GM19328 (cell line): ENCODE results near the gene SPX.

Experiments
- ATAC-seq: cut with Tn5 transposase; IDR thresholded peaks from one replicate; pipeline ENCODE4 v1.9.1; 2021; ENCODE audit warnings: mild to moderate bottlenecking, moderate library complexity; ENCODE audit not compliant: unreplicated experiment

SPX gene

DNA sequence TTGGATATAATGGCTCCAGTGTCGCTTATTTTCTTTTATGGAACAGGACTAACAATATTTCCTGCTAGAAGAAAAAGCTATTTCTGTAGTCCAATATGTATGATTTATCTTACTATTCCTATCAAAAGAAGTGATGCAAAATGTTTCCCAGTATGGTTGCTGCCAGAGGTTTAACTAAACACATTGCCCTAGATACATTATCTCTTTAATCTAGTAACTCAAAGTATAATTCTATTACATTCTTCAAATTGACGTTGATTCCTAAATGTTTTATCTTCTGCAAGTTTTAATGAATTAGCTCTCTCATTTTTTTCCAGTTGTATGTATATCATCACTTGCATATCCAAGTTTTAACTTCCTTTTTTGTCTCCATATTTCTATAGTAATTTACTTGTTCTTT, 50.3 kb downstream of the SPX start:
- no peak for ATAC-seq

DNA sequence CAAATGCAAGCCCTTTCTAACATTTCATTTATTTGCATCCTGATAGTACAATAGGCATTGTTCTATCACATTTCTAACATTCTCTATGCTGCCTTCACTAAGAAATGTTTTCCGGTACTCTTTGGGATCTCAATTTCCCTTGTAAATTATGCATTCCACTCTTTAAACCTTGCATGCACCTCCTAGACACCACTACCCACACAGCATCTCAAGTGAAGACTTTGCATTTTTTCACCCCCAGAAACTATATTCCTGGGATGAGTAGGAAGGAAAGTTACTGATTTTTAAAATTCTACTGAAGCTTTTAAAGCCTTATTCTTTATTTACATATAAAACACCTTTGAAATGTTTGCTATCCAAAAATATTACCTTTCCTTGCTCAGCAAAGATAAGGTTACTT, 51.4 kb downstream of the SPX start:
- ATAC-seq: no peak

DNA sequence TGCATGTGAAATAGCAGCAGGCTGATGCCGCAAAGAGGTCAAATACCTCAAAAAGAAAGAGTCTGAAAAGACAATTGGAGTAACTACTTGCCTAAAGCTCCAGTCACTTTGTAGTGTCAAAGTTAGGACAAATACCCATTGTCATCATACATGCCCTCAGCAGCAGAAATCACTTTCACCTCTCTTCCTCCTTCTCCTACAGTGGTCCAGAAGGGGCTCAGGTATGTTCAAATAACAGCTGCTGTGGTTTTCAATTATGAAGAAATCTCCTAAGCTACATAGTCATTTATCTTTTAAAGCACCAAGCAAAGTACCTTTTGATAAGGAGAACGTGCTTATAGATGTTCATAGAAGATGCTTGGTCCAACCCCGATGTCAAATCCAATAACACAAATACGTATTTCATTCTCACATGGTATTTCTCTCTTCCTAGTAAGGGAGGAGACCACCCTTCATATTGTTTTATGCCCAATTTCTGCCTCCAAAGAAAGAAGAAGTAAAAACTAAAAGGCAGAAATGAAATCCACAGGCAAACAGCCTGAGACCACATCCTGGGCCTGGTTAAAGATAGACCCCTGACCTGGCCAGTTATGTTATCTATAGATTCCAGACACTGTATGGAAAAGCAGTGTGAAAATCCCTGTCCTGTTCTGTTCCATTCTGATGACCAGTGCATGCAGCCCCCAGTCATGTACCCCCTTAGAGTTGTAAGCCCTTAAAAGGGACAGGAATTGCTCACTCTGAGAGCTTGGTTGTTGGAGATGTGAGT, 54.8 kb downstream of the SPX start:
- ATAC-seq: no peak
